Activated CD4-positive, alpha-beta T cell treated with anti-CD3 and anti-CD28 coated beads for 36 hours (primary cell): ENCODE measurements around the gene ASPG. TPM values are rescaled to one million over a fixed set of nuclear protein-coding genes. Genes with fewer than 3 reads are reported as not detected.
"Not testable (repeated sequence)": the region's sequence is repeated elsewhere in the genome, so short reads cannot be mapped to it uniquely, and the experiment has no call there.

Source experiments
- ATAC-seq: fragments of 200-7000 bp; cut with Tn5 transposase; one replicate; pipeline ENCODE4 v1.10.0; 2021; ENCODE audit warnings: mild to moderate bottlenecking, moderate library complexity
- CTCF ChIA-PET: fragments of 350-600 bp; sonication (Branson Sonifier 250); formaldehyde crosslinking; loops from one replicate; lab custom pipeline; 2021; ENCODE audit warnings: antibody characterized with exemption; lab: Charles Lee
- POLR2A ChIA-PET: fragments of 350-600 bp; sonication (Branson Sonifier 250); formaldehyde crosslinking; loops from one replicate; lab custom pipeline; 2021; ENCODE audit warnings: antibody characterized with exemption, inconsistent platforms; lab: Charles Lee
- DNase-seq: peaks from one replicate; pipeline ENCODE4 v3.0.0-alpha.2; 2020
- H3K27ac Mint-ChIP-seq: one replicate; pipeline ENCODE4 v1.8.0; 2021; ENCODE audit warnings: mixed read lengths
- H3K27me3 Mint-ChIP-seq: one replicate; pipeline ENCODE4 v1.8.0; 2021; ENCODE audit warnings: mixed read lengths
- H3K36me3 Mint-ChIP-seq: one replicate; pipeline ENCODE4 v1.8.0; 2021; ENCODE audit warnings: low read depth, mixed read lengths
- H3K4me1 Mint-ChIP-seq: one replicate; pipeline ENCODE4 v1.8.0; 2021; ENCODE audit warnings: mixed read lengths
- H3K4me3 Mint-ChIP-seq: one replicate; pipeline ENCODE4 v1.8.0; 2021; ENCODE audit warnings: mild to moderate bottlenecking, moderate library complexity, mixed read lengths
- H3K9me3 Mint-ChIP-seq: one replicate; pipeline ENCODE4 v1.8.0; 2021; ENCODE audit warnings: low read depth, mixed read lengths
- intact Hi-C, 2 experiments: fragments of 100-400 bp; cut with DNase I in 1 of 2; cut with micrococcal nuclease in 1 of 2; formaldehyde crosslinking; loops; one replicate each; pipeline versions ENCODE4 v1.14.2 to v1.15.1; 2022 to 2024; cut with DNase I, micrococcal nuclease
- total RNA-seq, 2 experiments: library from RNA; stranded (reverse); gene quantifications; one replicate each; pipeline ENCODE4 v1.2.3, GENCODE V29; 2021

Gene ASPG
- total RNA-seq, 2 experiments from 2014 or later = not detected

GRCh38 chr14:104149617-104150135 lies 64.2 kb downstream of the ASPG start:
- H3K9me3 Mint-ChIP-seq = no peaks in the 10 kb centered on the region
- H3K36me3 Mint-ChIP-seq = no peaks in the 10 kb centered on the region
- DNase-seq = peak; percentile 59
- no peaks in the 10 kb centered on the region for H3K27me3 Mint-ChIP-seq
- peak; percentile 88 for ATAC-seq
- ChIA-PET POLR2A (no interaction called here), CTCF (interaction anchor here (0.7 kb wide), 1 partner anchor 449 kb away, joined by 3 read pairs; no protein-coding TSS in a partner anchor)
- H3K4me1 Mint-ChIP-seq = no peaks in the 10 kb centered on the region
- H3K4me3 Mint-ChIP-seq = no peak overlapping the region
- no peak overlapping the region for H3K27ac Mint-ChIP-seq
- intact Hi-C loops = no loop called here

DNA sequence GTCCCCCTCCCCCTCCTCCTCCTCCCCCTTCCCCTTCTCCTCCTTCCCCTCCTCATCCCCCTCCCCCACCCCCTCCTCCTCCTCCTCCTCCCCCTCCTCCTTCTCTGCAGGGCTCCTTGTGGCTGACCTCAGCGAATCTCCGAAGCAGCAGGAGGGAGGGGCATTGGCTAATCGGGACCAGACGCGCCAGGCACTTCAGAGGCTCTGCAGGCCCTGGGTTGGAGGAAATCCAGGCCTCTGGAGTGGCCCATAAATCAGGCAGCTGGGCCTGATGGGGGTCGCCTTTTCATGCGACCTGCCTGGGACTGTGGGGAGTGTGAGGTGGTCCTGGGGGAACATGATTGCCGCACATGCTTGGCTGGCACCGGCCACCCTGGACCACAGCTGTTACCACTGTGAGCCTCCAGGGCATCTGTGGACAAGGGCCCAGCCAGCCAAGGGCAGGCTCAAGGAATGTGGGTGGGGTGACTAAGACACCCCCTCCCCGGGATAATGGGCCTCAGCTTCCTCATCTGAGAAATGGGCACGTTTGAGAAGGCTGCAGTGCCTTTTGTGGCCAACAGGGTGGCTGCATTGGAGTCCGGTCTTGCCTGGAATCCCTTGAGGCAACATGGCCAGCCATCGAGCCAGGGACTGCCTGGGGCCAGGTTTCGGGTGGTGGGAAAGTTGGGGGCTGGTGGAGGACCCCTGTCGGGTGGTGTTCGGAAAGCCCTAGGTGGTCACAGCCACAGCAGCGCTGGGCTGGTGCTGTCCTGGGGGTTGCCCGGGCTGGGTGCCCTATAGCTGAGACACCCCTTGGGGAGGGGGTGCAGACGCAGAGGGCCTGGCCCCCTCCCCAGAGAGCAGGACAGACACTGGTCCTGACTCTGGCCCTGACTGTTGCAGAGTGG lies 64.9 kb downstream of the ASPG start:
- H3K4me1 Mint-ChIP-seq = no peaks in the 10 kb centered on the region
- H3K27ac Mint-ChIP-seq = no peak overlapping the region
- H3K9me3 Mint-ChIP-seq = no peaks in the 10 kb centered on the region
- intact Hi-C loops = no loop called here
- no peaks in the 10 kb centered on the region for H3K27me3 Mint-ChIP-seq
- ATAC-seq = no peak
- DNase-seq = no peak
- H3K4me3 Mint-ChIP-seq = no peak overlapping the region
- H3K36me3 Mint-ChIP-seq = no peaks in the 10 kb centered on the region
- POLR2A ChIA-PET = interaction anchor here (0.6 kb wide), 1 partner anchor 68 kb away, joined by 3 read pairs; no protein-coding TSS in a partner anchor
- CTCF ChIA-PET = interaction anchor here (0.7 kb wide), 1 partner anchor 448 kb away, joined by 3 read pairs; no protein-coding TSS in a partner anchor

DNA sequence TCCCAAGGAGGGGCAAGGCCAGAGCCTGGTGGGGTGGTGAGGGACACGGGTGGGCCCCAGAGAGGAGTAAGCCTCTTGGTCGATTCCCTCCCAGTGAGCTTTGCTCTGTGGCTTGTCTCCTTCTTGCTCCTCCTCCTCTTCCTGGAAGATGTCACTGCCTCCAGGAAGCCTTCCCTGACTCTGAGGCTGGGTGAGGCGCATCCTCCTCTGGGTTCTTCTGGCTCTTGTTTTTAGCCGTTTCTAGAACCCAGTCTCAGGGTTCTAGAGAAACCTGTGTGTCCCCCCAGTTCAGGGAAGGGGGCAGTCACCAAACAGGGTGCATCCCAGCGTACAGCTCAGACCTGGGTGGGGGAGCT lies 65.5 kb downstream of the ASPG start:
- Mint-ChIP-seq H3K27ac (no peak overlapping the region), H3K27me3 (no peaks in the 10 kb centered on the region), H3K36me3 (no peaks in the 10 kb centered on the region), H3K9me3 (no peaks in the 10 kb centered on the region), H3K4me3 (no peak overlapping the region), H3K4me1 (no peaks in the 10 kb centered on the region)
- DNase-seq (no peak), ATAC-seq (no peak)
- intact Hi-C loops = no loop called here
- ChIA-PET CTCF (no interaction called here), POLR2A (no interaction called here)

DNA sequence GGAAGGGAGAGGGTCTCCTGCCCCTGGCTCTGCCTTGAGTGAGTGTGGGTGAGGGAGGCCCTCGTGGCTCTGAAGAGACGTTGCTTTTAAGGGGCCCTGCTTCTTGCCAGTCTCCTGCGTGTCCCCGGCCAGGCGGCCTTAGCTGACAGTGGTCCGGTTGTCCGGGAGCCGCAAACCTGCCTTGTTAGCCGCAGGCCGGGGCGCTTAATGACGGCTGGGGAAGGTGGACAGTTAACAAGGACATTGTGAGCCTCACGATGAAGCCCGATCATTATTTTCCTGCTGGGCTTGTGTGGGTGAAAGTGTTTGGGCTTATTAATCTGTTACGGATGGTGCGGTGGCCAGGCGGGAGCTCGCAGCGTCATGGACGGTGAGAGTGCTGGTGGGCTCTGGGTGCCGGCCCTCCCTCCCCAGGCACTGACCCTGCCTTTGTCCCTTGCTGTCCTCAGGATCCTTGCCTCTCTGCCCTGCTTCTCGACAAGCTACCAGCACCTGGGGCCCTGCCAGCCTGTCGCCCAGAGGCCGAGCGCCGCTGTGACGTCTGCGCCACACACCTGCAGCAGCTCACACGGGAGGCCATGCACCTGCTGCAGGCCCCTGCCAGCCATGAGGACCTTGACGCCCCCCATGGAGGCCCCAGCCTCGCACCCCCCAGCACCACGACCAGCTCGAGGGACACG lies 66.2 kb downstream of the ASPG start:
- H3K36me3 Mint-ChIP-seq = no peaks in the 10 kb centered on the region
- no peaks in the 10 kb centered on the region for H3K27me3 Mint-ChIP-seq
- no peaks in the 10 kb centered on the region for H3K9me3 Mint-ChIP-seq
- no peak overlapping the region for H3K4me3 Mint-ChIP-seq
- ATAC-seq (no peak), DNase-seq (no peak)
- intact Hi-C loops = no loop called here
- H3K27ac Mint-ChIP-seq = no peak overlapping the region
- H3K4me1 Mint-ChIP-seq = no peaks in the 10 kb centered on the region
- POLR2A ChIA-PET = no interaction called here
- CTCF ChIA-PET = no interaction called here

DNA sequence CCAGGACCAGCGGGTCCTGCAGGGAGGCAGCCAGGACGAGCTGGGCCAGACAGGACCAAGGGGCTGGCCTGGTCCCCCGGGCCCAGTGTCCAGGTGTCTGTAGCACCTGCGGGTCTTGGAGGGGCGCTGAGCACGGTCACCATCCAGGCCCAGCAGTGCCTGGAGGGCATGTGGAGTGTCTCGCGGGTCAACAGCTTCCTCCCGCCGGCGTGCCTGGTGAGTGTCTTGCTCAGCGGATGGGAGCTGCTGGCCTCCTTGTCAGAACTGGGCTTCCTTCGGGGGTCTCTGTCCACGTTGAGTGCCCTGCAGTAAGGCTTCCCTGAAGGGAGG lies 66.7 kb downstream of the ASPG start:
- H3K9me3 Mint-ChIP-seq = no peaks in the 10 kb centered on the region
- no peak for DNase-seq
- intact Hi-C loops = no loop called here

DNA sequence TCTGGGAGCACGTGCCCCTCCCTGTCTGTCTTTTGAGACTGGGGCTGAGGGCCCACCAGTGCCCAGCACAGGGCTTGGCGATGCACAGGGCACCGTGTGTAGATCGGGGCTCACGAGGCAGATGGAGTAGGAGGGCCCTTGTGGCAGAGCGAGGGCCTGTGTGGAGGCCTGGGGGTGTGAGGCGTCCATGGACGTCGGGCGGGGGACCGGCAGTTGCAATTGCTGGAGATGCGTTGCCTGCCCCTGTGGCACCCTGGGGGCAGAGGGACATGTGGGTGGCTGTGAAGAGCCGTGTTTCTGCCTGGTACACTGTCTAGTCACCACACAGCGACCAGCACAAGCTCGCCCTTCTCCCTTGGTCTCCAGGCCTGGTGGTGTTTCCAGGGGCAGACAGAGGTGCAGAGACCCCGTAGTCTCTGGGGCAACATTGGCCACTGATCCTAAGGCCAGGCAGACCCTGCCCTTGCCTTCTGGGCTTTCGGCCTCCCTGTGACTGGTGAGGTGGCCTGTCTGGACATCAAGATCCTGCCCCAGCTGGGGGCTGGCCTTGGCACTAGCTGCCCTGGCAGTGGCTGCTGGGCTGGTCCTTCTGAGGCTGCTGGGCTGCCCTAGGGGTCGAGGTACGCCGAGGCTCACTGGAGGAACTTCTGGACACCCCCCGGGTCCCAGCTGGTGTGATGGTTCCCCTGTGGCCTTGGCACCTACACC lies 67.3 kb downstream of the ASPG start:
- H3K27ac Mint-ChIP-seq = no peak overlapping the region
- POLR2A ChIA-PET = interaction anchor here (0.7 kb wide), 1 partner anchor 72 kb away, joined by 3 read pairs; no protein-coding TSS in a partner anchor

More for the DNA sequence above, 66.7 kb downstream of the ASPG start:
- no peak for ATAC-seq
- H3K36me3 Mint-ChIP-seq = no peaks in the 10 kb centered on the region
- no peak overlapping the region for H3K4me3 Mint-ChIP-seq
- ChIA-PET CTCF (no interaction called here), POLR2A (no interaction called here)
- no peak overlapping the region for H3K27ac Mint-ChIP-seq
- H3K4me1 Mint-ChIP-seq = no peaks in the 10 kb centered on the region
- H3K27me3 Mint-ChIP-seq = no peaks in the 10 kb centered on the region

GRCh38 chr14:104153394-104153755 lies 67.9 kb downstream of the ASPG start:
- H3K27ac Mint-ChIP-seq, H3K4me3 Mint-ChIP-seq, intact Hi-C loops, H3K27me3 Mint-ChIP-seq, CTCF ChIA-PET, ATAC-seq, H3K4me1 Mint-ChIP-seq, H3K36me3 Mint-ChIP-seq, H3K9me3 Mint-ChIP-seq, DNase-seq: not testable (repeated sequence)
- POLR2A ChIA-PET = interaction anchor here (0.7 kb wide), 1 partner anchor 73 kb away, joined by 3 read pairs; no protein-coding TSS in a partner anchor

More for the DNA sequence above, 67.3 kb downstream of the ASPG start:
- Mint-ChIP-seq H3K9me3 (no peaks in the 10 kb centered on the region), H3K4me3 (no peak overlapping the region), H3K36me3 (no peaks in the 10 kb centered on the region), H3K4me1 (no peaks in the 10 kb centered on the region), H3K27me3 (no peaks in the 10 kb centered on the region)
- ATAC-seq (no peak), DNase-seq (no peak)
- intact Hi-C loops = no loop called here
- CTCF ChIA-PET = no interaction called here

- Mint-ChIP-seq H3K4me3 (no peak overlapping the region), H3K4me1 (no peaks in the 10 kb centered on the region), H3K36me3 (no peaks in the 10 kb centered on the region), H3K9me3 (no peaks in the 10 kb centered on the region), H3K27ac (no peak overlapping the region), H3K27me3 (no peaks in the 10 kb centered on the region)
- DNase-seq (no peak), ATAC-seq (no peak)
- CTCF ChIA-PET = no interaction called here
- POLR2A ChIA-PET = no interaction called here
- intact Hi-C loops = no loop called here
Observed at GRCh38 chr14:104154246-104154645, 68.7 kb downstream of the ASPG start.

DNA sequence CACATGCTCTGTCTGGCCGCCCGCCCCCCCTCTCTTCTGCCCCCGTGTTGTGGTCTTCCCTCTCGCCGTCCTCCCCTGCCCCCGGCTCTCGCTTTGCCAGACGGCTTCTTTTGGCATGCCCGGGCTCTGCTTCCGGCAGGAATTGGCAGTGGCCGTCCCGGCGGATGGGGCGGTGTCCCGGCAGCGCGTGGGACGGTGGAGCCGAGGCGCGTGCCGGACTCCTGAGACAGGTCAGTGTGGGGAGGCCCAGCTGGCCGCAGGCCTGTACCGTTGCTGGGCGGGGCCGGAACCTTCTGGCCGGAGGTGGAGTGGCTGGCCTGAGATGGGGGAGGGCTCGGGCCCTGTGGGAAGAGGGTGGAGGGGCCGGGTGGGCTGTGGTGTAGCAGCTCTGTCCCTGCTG lies 70.0 kb downstream of the ASPG start:
- Mint-ChIP-seq H3K9me3 (no peaks in the 10 kb centered on the region), H3K4me3 (no peak overlapping the region), H3K4me1 (no peaks in the 10 kb centered on the region), H3K27ac (no peak overlapping the region), H3K36me3 (no peaks in the 10 kb centered on the region), H3K27me3 (no peaks in the 10 kb centered on the region)
- ATAC-seq (no peak), DNase-seq (no peak)
- intact Hi-C loops = no loop called here
- ChIA-PET CTCF (interaction anchor here (0.6 kb wide), 1 partner anchor 27 kb away, joined by 3 read pairs; no protein-coding TSS in a partner anchor), POLR2A (no interaction called here)

DNA sequence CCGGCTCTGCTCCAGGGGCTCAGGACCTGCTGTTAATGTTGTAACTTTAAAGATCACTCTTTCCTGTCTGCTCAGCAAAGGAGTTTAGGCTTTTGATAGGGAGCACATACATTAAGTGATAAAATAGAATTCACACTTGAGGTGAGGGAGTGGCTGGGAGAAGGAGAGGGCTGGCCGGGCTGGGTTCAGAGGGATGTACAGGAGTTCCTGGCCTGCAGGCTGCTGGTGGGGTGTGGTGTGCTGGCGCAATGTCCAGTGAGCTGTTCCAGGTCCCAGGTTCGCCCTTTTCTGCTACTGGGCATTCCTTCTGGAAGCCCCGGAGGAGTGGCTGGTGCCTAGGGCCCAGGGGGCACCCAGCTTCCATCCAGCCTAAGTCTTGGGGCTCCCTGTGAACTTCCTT lies 70.6 kb downstream of the ASPG start:
- Mint-ChIP-seq H3K4me3 (no peak overlapping the region), H3K4me1 (no peaks in the 10 kb centered on the region), H3K27me3 (no peaks in the 10 kb centered on the region), H3K36me3 (no peaks in the 10 kb centered on the region), H3K9me3 (no peaks in the 10 kb centered on the region), H3K27ac (no peak overlapping the region)
- ChIA-PET POLR2A (no interaction called here), CTCF (no interaction called here)
- intact Hi-C loops = no loop called here
- DNase-seq (no peak), ATAC-seq (no peak)
